GM21825 (cell line): Measurements from ENCODE around the gene FN3K.
A peak's percentile ranks its signal among the peaks of the same experiment; 100 is the strongest.
"Not testable (repeated sequence)": the region's sequence is repeated elsewhere in the genome, so short reads cannot be mapped to it uniquely, and the experiment has no call there.

Source experiments
- ATAC-seq: cut with Tn5 transposase; IDR thresholded peaks from one replicate; pipeline ENCODE4 v1.9.1; 2021; ENCODE audit warnings: mild to moderate bottlenecking, moderate library complexity; ENCODE audit not compliant: unreplicated experiment

Gene FN3K

GRCh38 chr17:82769041-82769440, 33.6 kb downstream of the FN3K start:
- no peak for ATAC-seq

GRCh38 chr17:82772026-82772425, 36.6 kb downstream of the FN3K start:
- ATAC-seq: no peak

GRCh38 chr17:82774456-82774855, 39.0 kb downstream of the FN3K start:
- not testable (repeated sequence) for ATAC-seq

GRCh38 chr17:82775001-82775823, 39.8 kb downstream of the FN3K start:
- no peak for ATAC-seq

- ATAC-seq: no peak
Measured at GRCh38 chr17:82776454-82776853, 41.0 kb downstream of the FN3K start.

- not testable (repeated sequence) for ATAC-seq
Measured at GRCh38 chr17:82777778-82778375, 42.5 kb downstream of the FN3K start.

- ATAC-seq: no peak
Measured at GRCh38 chr17:82779541-82779940, 44.1 kb downstream of the FN3K start.

- ATAC-seq: no peak
Measured at GRCh38 chr17:82780195-82780594, 44.8 kb downstream of the FN3K start.

GRCh38 chr17:82780971-82781893, 45.8 kb downstream of the FN3K start:
- no peak for ATAC-seq

- peak; percentile 58 for ATAC-seq
Measured at GRCh38 chr17:82781894-82782274, 46.5 kb downstream of the FN3K start.

GRCh38 chr17:82782657-82783207, 47.3 kb downstream of the FN3K start:
- no peak for ATAC-seq

- ATAC-seq: no peak
Measured at GRCh38 chr17:82783498-82783897, 48.1 kb downstream of the FN3K start.

- not testable (repeated sequence) for ATAC-seq
Measured at GRCh38 chr17:82785581-82785980, 50.2 kb downstream of the FN3K start.

GRCh38 chr17:82786427-82786826, 51.0 kb downstream of the FN3K start:
- ATAC-seq: no peak

GRCh38 chr17:82787081-82787848, 51.9 kb downstream of the FN3K start:
- ATAC-seq: no peak

- ATAC-seq: no peak
Measured at GRCh38 chr17:82788206-82789001, 53.0 kb downstream of the FN3K start.

GRCh38 chr17:82789051-82789592, 53.7 kb downstream of the FN3K start:
- no peak for ATAC-seq

GRCh38 chr17:82789806-82790205, 54.4 kb downstream of the FN3K start:
- ATAC-seq: no peak

- no peak for ATAC-seq
Measured at GRCh38 chr17:82790391-82790790, 55.0 kb downstream of the FN3K start.
